ENCODE data around the gene RHOV. TPM values are rescaled to one million over a fixed set of nuclear protein-coding genes. Genes with fewer than 3 reads are reported as not detected.

RHOV gene
- total RNA-seq, 1 experiment from 2014 or later: 6.0 TPM

GRCh38 chr15:40911141-40911540, 37.1 kb upstream of the RHOV start:
- RAD21 ChIA-PET (ENCODE audit: low non-redundant PET in 1 of 2, low total read pairs in 2 of 2, uncharacterized antibody in 2 of 2, unreplicated experiment in 2 of 2): no interaction called here
- DNase-seq (ENCODE audit: low read depth, low spot score): no peak
- TF ChIP-seq FOSL1 (IDR thresholded peaks at IDR 0.05; ENCODE audit: low read depth): no peak
- TF ChIP-seq YY1 (IDR thresholded peaks at IDR 0.05; ENCODE audit: extremely low read depth, insufficient replicate concordance, low read depth, low read length): no peak
- no peak for TF ChIP-seq ZNF274 (IDR thresholded peaks at IDR 0.05; ENCODE audit: low read depth, low read length)
- TF ChIP-seq TCF7L2 (IDR thresholded peaks at IDR 0.05; ENCODE audit: borderline replicate concordance, extremely low read depth, insufficient read depth, insufficient read length): no peak
- TF ChIP-seq EZH2 (IDR thresholded peaks at IDR 0.05): no peak
- no peak for TF ChIP-seq MAX (IDR thresholded peaks at IDR 0.05)
- TF ChIP-seq SIN3A (IDR thresholded peaks at IDR 0.05; ENCODE audit: low read depth): no peak
- TF ChIP-seq REST (IDR thresholded peaks at IDR 0.05; ENCODE audit: low read depth): no peak
- TF ChIP-seq EZH2phosphoT487 (IDR thresholded peaks at IDR 0.05; ENCODE audit: borderline replicate concordance): no peak
- no peak for TF ChIP-seq SRF (IDR thresholded peaks at IDR 0.05; ENCODE audit: low read depth)
- TF ChIP-seq EGR1 (IDR thresholded peaks at IDR 0.05; ENCODE audit: low read depth): no peak
- no peak for TF ChIP-seq ZBTB33 (IDR thresholded peaks at IDR 0.05; ENCODE audit: extremely low read depth, insufficient replicate concordance, low read length)
- TF ChIP-seq POLR2A (IDR thresholded peaks at IDR 0.05; ENCODE audit: borderline replicate concordance, extremely low read depth, insufficient read depth, insufficient read length): no peak
- TF ChIP-seq ELF1 (IDR thresholded peaks at IDR 0.05; ENCODE audit: borderline replicate concordance, low read depth): no peak
- no peak for TF ChIP-seq CBX3 (IDR thresholded peaks at IDR 0.05; ENCODE audit: low read depth)
- no peak for TF ChIP-seq POLR2AphosphoS5 (IDR thresholded peaks at IDR 0.05; ENCODE audit: low read depth, low read length)
- TF ChIP-seq JUND (IDR thresholded peaks at IDR 0.05): no peak
- no peak overlapping the region for H2AFZ ChIP-seq (ENCODE audit: low read depth, low read length, poor library complexity, severe bottlenecking)
- no peak overlapping the region for H3K9ac ChIP-seq (ENCODE audit: low read length)
- CTCF ChIA-PET: no interaction called here
- no peaks in the 10 kb centered on the region for H3K9me2 ChIP-seq (ENCODE audit: insufficient read depth)
- POLR2A ChIA-PET: no interaction called here
- peaks cover 16 to 18% of the 10 kb centered on the region in 2 experiments for H3K4me1 ChIP-seq (ENCODE audit: control insufficient read depth in 1 of 2, insufficient read depth in 2 of 2, low read length in 2 of 2)
- no peaks in the 10 kb centered on the region for H3K9me3 ChIP-seq (ENCODE audit: control insufficient read depth in 1 of 2, insufficient read depth in 1 of 2, low read depth in 1 of 2, low read length in 2 of 2)
- no peaks in the 10 kb centered on the region for H4K20me1 ChIP-seq (ENCODE audit: insufficient read depth)
- BruUV-seq (replicated peaks): no TSS peak
- no peaks in the 10 kb centered on the region for H3K36me3 ChIP-seq (ENCODE audit: control insufficient read depth in 1 of 2, insufficient read depth in 2 of 2, low read length in 2 of 2)
- intact Hi-C loops (cut with micrococcal nuclease): no loop called here
- no peaks in the 10 kb centered on the region for H3K79me2 ChIP-seq (ENCODE audit: insufficient read depth, low read length)
- no peak overlapping the region for H3K27ac ChIP-seq (ENCODE audit: low read depth, low read length)
- H3K27me3 ChIP-seq (ENCODE audit: insufficient read depth, low read length): no peaks in the 10 kb centered on the region
- ATAC-seq: no peak
- no peak overlapping the region for H3K4me3 ChIP-seq (replicated peaks in 1 of 2; ENCODE audit: low read depth in 1 of 2, low read length in 2 of 2)
- no peak overlapping the region for H3K4me2 ChIP-seq (ENCODE audit: low read length)
